HG03558 (cell line): ENCODE results near the gene CEP192.
"Not testable (repeated sequence)": the region's sequence is repeated elsewhere in the genome, so short reads cannot be mapped to it uniquely, and the experiment has no call there.

ENCODE experiments used
- ATAC-seq: cut with Tn5 transposase; IDR thresholded peaks from one replicate; pipeline ENCODE4 v1.9.1; 2021; ENCODE audit warnings: moderate number of reproducible peaks; ENCODE audit not compliant: unreplicated experiment; ENCODE audit errors: extremely low read depth

CEP192 gene

GRCh38 chr18:12989397-12990122, 1.6 kb upstream of the CEP192 start:
- ATAC-seq: no peak

- no peak for ATAC-seq
Observed at GRCh38 chr18:12990123-12990475, 1.1 kb upstream of the CEP192 start.

- no peak for ATAC-seq
Observed at GRCh38 chr18:12990641-12990966, 558 bp upstream of the CEP192 start.

GRCh38 chr18:12991821-12992179, 638 bp downstream of the CEP192 start:
- no peak for ATAC-seq

- no peak for ATAC-seq
Observed at GRCh38 chr18:12993439-12993838, 2.3 kb downstream of the CEP192 start.

- no peak for ATAC-seq
Observed at GRCh38 chr18:12995424-12995823, 4.3 kb downstream of the CEP192 start.

- ATAC-seq: no peak
Observed at GRCh38 chr18:12995952-12996477, 4.9 kb downstream of the CEP192 start.

GRCh38 chr18:12996661-12997292, 5.6 kb downstream of the CEP192 start:
- ATAC-seq: no peak

GRCh38 chr18:12997330-12997729, 6.2 kb downstream of the CEP192 start:
- not testable (repeated sequence) for ATAC-seq

- ATAC-seq: no peak
Observed at GRCh38 chr18:12998332-12999060, 7.3 kb downstream of the CEP192 start.

GRCh38 chr18:13003466-13003896, 12.3 kb downstream of the CEP192 start:
- no peak for ATAC-seq

GRCh38 chr18:13004396-13004795, 13.2 kb downstream of the CEP192 start:
- ATAC-seq: no peak

GRCh38 chr18:13005289-13005688, 14.1 kb downstream of the CEP192 start:
- ATAC-seq: no peak

GRCh38 chr18:13006531-13007247, 15.5 kb downstream of the CEP192 start:
- no peak for ATAC-seq

GRCh38 chr18:13007248-13007560, 16.0 kb downstream of the CEP192 start:
- no peak for ATAC-seq

GRCh38 chr18:13011719-13012118, 20.6 kb downstream of the CEP192 start:
- no peak for ATAC-seq

- ATAC-seq: no peak
Observed at GRCh38 chr18:13014232-13014631, 23.1 kb downstream of the CEP192 start.

GRCh38 chr18:13014818-13015217, 23.7 kb downstream of the CEP192 start:
- ATAC-seq: no peak

- ATAC-seq: no peak
Observed at GRCh38 chr18:13017247-13017875, 26.2 kb downstream of the CEP192 start.

- no peak for ATAC-seq
Observed at GRCh38 chr18:13018374-13018773, 27.2 kb downstream of the CEP192 start.
